Measurements from ENCODE around the gene KAT6B.
"Not testable (repeated sequence)": the region's sequence is repeated elsewhere in the genome, so short reads cannot be mapped to it uniquely, and the experiment has no call there.

Gene KAT6B

DNA sequence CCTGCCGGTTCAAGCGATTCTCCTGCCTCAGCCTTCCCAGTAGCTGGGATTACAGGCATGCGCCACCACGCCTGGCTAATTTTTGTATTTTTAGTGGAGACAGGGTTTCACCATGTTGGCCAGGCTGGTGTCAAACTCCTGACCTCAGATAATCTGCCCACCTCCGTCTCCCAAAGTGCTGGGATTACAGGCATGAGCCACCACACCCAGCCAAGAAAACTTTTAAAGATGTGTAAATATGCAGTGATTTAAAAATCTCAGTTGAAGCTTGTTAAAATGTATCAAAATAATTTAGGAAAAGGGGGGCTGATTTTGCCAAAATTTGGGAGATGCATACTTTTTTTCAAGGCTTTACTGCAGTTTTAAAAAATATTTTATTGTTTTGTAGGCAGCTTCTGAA, 50.7 kb downstream of the KAT6B start:
- H3K4me1 ChIP-seq; H3K9me3 ChIP-seq; in situ Hi-C loops (cut with MboI; ENCODE audit: low sequenced_read_pairs): not testable (repeated sequence)

DNA sequence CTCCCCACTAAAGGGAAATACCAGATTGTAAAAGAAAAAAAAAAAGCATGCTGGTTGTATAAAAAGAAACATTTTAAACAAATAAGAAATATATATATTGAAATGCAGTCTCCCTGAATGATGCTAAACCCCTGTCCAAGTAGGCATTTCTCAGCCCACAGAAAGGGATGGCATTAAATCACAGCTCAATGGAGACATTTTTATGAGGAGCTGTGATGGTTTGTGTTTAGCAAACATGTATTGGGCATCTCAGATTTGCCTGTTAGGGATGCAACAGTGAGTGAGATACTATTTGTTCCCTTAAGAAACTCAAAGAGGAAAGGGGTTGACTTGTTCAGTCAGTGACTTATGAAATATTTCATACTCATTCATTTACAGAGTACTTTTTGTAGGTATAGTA, 51.5 kb downstream of the KAT6B start:
- H3K27me3 ChIP-seq (ENCODE audit: low read depth), result no peaks in the 10 kb centered on the region
- H3K4me3 ChIP-seq, result no peak overlapping the region
- in situ Hi-C loops (cut with MboI; ENCODE audit: low sequenced_read_pairs), result no loop called here
- DNase-seq (ENCODE audit: low spot score in 2 of 2), result no peak
- no peaks in the 10 kb centered on the region for H3K36me3 ChIP-seq (replicated peaks)
- peaks cover 9% of the 10 kb centered on the region for H3K4me1 ChIP-seq
- H3K9me3 ChIP-seq, result no peaks in the 10 kb centered on the region

More for the DNA sequence above, 50.7 kb downstream of the KAT6B start:
- not testable (repeated sequence) for H3K27me3 ChIP-seq (ENCODE audit: low read depth); H3K36me3 ChIP-seq (replicated peaks); DNase-seq (ENCODE audit: low spot score in 2 of 2); H3K4me3 ChIP-seq

DNA sequence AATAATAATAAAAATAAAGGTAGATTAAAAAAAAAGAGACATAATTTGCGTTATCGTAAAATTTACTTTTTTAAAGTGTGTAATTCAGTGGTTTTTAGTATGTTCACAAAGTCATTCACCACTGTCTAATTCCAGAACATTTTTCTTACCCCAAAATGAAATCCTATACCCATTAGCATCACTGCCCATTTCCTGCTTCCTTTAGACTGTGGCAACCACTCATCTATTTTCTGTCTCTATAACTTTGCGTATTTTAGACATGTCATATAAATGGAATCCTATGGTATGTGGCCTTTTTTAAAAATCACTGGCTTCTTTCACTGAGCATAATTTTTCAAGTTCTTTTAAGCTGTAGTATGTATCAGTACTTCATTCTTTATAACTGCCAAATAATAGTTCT, 53.6 kb downstream of the KAT6B start:
- Histone ChIP-seq H3K9me3 (no peaks in the 10 kb centered on the region), H3K4me1 (peaks cover 9% of the 10 kb centered on the region), H3K4me3 (no peak overlapping the region), H3K36me3 (replicated peaks) (no peaks in the 10 kb centered on the region), H3K27me3 (ENCODE audit: low read depth) (no peaks in the 10 kb centered on the region)
- in situ Hi-C loops (cut with MboI; ENCODE audit: low sequenced_read_pairs), result no loop called here
- DNase-seq (ENCODE audit: low spot score in 2 of 2), result no peak

DNA sequence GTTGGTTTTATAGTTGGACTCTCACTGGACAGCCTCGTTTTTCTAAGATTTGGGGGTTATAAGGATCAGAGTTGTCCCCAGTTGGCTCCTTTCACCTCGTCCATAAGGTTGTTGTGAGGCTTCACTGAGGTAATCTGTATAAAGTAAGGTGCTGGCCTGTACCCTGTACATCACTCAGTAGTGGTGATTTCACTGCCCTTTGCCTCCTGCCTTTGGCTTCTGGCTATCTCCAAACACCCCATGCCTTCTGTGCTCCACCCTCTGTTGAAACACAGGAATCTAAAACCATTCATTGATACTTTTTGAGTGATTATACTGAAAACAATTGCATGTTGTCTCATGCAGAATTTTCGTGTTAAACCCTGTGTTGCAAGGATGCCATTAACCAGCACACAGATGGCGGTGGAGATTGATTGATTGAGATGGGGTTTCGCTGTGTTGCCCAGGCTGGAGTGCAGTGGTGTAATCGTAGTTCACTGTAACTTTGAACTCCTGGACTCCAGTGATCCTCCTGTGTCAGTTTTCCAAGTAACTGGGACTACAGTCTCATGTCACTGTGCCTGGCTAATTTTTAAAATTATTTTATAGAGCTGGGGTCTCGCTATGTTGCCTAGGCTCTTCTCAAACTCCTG, 55.0 kb downstream of the KAT6B start:
- H3K9me3 ChIP-seq, result no peaks in the 10 kb centered on the region
- no peaks in the 10 kb centered on the region for H3K27me3 ChIP-seq (ENCODE audit: low read depth)
- no peak for DNase-seq (ENCODE audit: low spot score in 2 of 2)
- no peaks in the 10 kb centered on the region for H3K36me3 ChIP-seq (replicated peaks)
- in situ Hi-C loops (cut with MboI; ENCODE audit: low sequenced_read_pairs), result no loop called here
- H3K4me1 ChIP-seq, result peaks cover under 1% of the 10 kb centered on the region; the same call in 1 of the 2 replicates
- no peak overlapping the region for H3K4me3 ChIP-seq

DNA sequence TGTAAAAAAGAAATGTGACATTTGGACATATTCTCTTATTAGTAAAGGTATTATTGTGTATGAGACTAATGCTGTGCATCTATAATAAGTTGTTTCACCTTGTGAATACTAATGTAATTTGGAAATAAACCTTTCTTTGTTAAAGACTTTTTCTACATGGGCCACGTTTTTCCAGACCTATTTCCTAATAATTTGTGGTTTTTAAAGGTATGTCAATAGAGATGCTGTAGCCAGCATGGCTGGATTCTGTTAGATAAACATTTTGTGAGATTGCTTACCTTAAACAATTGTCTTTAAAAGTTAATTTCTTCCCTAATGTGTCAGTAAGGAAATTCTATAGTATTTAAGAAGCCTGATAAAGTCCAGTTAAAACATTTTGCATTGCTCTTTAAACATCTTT, 56.0 kb downstream of the KAT6B start:
- in situ Hi-C loops (cut with MboI; ENCODE audit: low sequenced_read_pairs), result no loop called here

DNA sequence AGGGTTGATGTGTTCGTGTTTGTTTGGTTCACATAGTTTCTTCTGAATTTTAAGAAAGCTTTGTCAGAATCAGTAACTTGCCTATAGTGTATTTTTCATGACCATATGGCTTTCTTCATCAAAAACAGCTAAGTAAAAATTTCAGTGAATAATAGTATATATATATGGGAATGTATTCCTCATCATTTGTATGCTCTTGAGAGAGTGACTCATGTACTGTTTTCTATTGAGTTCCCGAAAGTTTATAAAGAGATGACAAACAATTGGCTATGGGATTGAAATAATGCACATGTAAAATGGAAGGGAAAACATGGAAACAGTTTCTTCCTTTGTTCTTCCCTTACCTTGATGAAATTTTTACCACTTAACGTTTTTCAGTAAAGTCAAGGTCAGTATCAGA, 56.4 kb downstream of the KAT6B start:
- in situ Hi-C loops (cut with MboI; ENCODE audit: low sequenced_read_pairs), result no loop called here
- Histone ChIP-seq H3K4me3 (no peak overlapping the region), H3K36me3 (replicated peaks) (no peaks in the 10 kb centered on the region), H3K4me1 (no peaks in the 10 kb centered on the region), H3K27me3 (ENCODE audit: low read depth) (no peaks in the 10 kb centered on the region), H3K9me3 (no peaks in the 10 kb centered on the region)
- no peak for DNase-seq (ENCODE audit: low spot score in 2 of 2)

More for the DNA sequence above, 56.0 kb downstream of the KAT6B start:
- Histone ChIP-seq H3K4me3 (no peak overlapping the region), H3K9me3 (no peaks in the 10 kb centered on the region), H3K4me1 (no peaks in the 10 kb centered on the region), H3K27me3 (ENCODE audit: low read depth) (no peaks in the 10 kb centered on the region), H3K36me3 (replicated peaks) (no peaks in the 10 kb centered on the region)
- no peak for DNase-seq (ENCODE audit: low spot score in 2 of 2)

DNA sequence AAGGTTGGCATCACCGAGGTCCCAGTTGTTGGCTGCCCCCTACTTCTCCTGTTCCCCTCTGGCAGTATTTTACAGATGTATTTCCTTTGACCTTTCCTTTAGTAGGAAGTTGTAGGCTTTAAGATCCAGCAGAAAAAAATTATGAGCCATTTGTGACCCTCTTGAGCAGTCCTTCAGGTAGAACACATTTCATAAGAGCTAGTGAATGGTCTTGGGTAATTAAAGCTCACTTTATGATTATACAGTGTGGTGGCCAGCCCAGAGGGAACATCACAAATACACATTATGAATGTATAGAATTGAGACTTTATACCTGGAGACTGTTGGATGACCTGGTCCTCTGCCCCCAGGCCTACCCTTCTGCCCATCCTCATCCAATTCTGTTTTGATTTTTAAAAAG, 57.0 kb downstream of the KAT6B start:
- in situ Hi-C loops (cut with MboI; ENCODE audit: low sequenced_read_pairs), result no loop called here
- H3K27me3 ChIP-seq (ENCODE audit: low read depth), result no peaks in the 10 kb centered on the region
- no peaks in the 10 kb centered on the region for H3K9me3 ChIP-seq
- no peak overlapping the region for H3K4me3 ChIP-seq
- H3K4me1 ChIP-seq, result no peaks in the 10 kb centered on the region
- H3K36me3 ChIP-seq (replicated peaks), result no peaks in the 10 kb centered on the region
- DNase-seq (ENCODE audit: low spot score in 2 of 2), result no peak

DNA sequence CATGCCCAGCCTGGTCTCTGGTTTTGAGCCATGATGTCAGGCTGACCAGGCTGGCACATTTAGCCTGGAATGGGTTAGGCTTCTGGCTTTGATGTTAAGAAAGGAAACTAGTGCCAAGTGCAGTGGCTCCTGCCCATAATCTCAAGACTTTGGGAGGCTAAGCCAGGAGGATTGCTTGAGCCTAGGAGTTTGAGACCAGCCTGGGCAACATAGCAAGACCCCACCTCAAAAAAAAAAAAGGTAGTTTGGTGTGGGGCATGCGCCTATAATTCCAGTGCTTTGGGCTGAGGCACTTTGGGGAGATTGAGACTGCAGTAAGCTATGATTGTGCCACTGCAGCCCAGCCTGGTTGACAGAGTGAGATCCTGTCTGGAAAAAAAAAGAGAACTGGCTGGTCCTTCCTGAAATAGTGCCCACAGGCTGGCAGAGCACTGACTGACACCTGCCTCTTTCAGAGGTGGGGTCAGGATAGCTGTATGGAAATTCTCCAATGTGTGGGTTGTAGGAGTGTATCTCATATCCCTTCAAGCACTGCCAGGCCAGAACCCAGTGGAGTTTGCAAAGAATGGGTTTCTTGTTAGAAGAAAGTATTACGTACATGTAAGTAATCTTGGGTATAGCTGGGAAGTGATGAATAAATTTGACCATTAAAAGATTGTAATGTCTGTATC, 61.3 kb downstream of the KAT6B start:
- Histone ChIP-seq H3K9me3 (no peaks in the 10 kb centered on the region), H3K36me3 (replicated peaks) (no peaks in the 10 kb centered on the region), H3K4me1 (no peaks in the 10 kb centered on the region), H3K27me3 (ENCODE audit: low read depth) (no peaks in the 10 kb centered on the region), H3K4me3 (no peak overlapping the region)
- DNase-seq (ENCODE audit: low spot score in 2 of 2), result no peak
- in situ Hi-C loops (cut with MboI; ENCODE audit: low sequenced_read_pairs), result no loop called here

DNA sequence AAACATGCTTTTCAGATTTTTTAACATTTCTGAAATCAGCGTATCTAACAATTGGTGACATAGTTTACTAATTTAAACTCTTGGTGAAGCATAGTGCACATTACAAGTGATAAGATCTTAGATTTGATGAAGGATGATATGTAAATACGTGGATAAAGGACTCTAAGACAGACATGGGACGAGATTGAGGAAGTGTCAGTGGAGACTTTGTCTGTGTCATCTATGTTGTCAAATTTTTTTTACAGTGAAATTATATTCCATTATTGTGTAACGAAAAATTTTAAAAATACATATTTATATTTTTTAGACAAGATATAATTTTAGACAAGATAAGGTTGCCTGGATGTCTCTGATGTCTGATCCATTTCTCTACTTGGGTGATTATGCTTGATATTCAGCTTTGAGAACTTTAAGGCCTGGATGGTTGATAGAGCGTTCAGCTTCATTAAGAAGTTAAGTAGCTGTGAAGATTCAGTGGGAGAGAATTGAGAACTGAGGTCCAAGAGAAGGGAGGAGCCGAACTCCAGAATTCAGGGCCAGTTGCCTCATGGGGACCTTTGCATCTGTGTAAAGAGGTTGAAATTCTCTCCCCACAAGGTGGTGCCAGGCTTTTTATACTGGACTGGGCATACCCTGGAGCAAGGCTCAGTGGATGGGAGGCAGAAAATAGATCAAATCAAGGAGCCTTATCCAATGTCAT, 62.7 kb downstream of the KAT6B start:
- in situ Hi-C loops (cut with MboI; ENCODE audit: low sequenced_read_pairs), result no loop called here
- no peak overlapping the region for H3K4me3 ChIP-seq
- no peaks in the 10 kb centered on the region for H3K27me3 ChIP-seq (ENCODE audit: low read depth)
- H3K4me1 ChIP-seq, result no peaks in the 10 kb centered on the region
- no peak for DNase-seq (ENCODE audit: low spot score in 2 of 2)
- no peaks in the 10 kb centered on the region for H3K36me3 ChIP-seq (replicated peaks)
- H3K9me3 ChIP-seq, result no peaks in the 10 kb centered on the region

DNA sequence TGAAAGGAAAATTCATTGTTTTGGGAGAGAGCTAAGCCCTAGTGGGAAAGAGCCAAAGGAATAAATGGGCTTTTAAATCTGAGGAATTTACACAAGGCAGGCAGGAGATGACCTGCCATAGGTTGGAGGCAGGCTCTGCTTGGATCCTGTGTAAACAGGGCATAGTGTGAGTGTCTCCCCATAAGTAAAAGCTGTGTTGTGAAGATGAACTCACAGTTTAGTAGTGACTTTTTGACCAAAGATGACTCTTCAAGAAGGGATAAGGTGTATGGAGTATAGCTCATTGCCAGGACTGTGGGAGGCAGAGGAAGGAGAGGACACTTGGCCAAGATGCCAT, 63.2 kb downstream of the KAT6B start:
- Histone ChIP-seq H3K27me3 (ENCODE audit: low read depth) (no peaks in the 10 kb centered on the region), H3K4me1 (no peaks in the 10 kb centered on the region), H3K4me3 (no peak overlapping the region), H3K9me3 (no peaks in the 10 kb centered on the region), H3K36me3 (replicated peaks) (no peaks in the 10 kb centered on the region)
- in situ Hi-C loops (cut with MboI; ENCODE audit: low sequenced_read_pairs), result no loop called here
- DNase-seq (ENCODE audit: low spot score in 2 of 2), result no peak

DNA sequence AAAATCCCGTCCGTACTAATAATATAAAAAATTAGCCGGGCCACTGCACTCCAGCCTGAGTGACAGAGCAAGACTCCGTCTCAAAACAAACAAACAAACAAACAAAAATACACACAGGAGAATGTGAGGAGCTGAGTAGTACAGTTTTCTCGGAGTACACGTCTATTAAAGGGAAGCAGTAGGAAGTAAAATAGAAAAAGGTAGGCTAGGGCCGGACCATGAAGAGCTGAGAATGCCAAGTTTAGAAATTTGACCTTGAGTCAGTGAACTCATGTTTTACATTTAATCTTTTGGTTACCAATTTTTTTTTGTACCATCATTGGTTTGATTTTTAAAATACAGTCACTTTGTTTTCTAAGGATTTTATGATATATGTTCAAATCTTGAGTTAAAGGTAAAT, 64.1 kb downstream of the KAT6B start:
- H3K4me3 ChIP-seq, result no peak overlapping the region
- no peaks in the 10 kb centered on the region for H3K36me3 ChIP-seq (replicated peaks)
- in situ Hi-C loops (cut with MboI; ENCODE audit: low sequenced_read_pairs), result no loop called here
- no peaks in the 10 kb centered on the region for H3K27me3 ChIP-seq (ENCODE audit: low read depth)
- DNase-seq (ENCODE audit: low spot score in 2 of 2), result no peak
- no peaks in the 10 kb centered on the region for H3K4me1 ChIP-seq
- no peaks in the 10 kb centered on the region for H3K9me3 ChIP-seq

DNA sequence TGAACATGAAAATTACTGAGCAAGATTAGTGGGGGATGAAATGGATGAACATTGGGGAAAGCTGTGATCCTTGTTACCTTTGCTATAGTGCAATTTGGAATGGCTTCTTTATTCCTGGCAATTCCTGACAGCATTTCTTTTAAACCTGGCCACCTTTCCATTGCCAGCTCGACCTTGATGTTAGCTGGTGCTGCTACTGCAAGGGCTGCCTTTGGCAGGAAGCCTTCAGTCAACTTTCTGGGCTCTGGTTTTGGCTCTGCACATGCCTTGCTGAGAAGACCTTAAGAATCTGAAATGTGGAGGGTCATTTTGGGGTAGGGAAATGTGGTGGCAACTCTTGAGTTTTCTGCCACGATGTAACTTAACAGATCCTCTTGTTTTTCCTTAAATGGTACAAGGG, 64.7 kb downstream of the KAT6B start:
- Histone ChIP-seq H3K36me3 (replicated peaks) (no peaks in the 10 kb centered on the region), H3K9me3 (no peaks in the 10 kb centered on the region), H3K4me1 (no peaks in the 10 kb centered on the region), H3K27me3 (ENCODE audit: low read depth) (no peaks in the 10 kb centered on the region), H3K4me3 (no peak overlapping the region)
- DNase-seq (ENCODE audit: low spot score in 2 of 2), result no peak
- in situ Hi-C loops (cut with MboI; ENCODE audit: low sequenced_read_pairs), result no loop called here

DNA sequence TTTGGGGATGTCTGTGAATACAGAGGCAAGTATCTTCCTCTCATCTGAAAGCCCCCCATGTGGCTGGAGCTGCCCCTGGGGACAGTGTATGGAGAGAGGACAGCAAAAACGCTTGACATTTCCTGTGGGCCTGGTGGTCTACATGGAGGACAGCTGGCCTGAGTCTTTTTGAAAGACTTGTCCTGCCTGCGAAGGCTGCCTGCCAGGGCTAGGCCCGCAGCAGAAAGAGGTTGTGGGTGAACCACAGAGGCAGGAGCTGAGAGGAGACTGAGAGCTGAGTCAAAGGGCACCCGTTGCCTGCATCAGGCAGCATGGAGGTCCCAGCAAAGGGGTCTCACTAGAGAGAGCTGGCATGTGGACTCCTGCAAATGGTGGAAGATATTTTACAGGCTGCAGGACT, 66.4 kb downstream of the KAT6B start:
- peaks cover 10% of the 10 kb centered on the region for H3K4me1 ChIP-seq
- DNase-seq (ENCODE audit: low spot score in 2 of 2), result no peak
- H3K9me3 ChIP-seq, result no peaks in the 10 kb centered on the region
- H3K4me3 ChIP-seq, result no peak overlapping the region
- H3K36me3 ChIP-seq (replicated peaks), result no peaks in the 10 kb centered on the region
- in situ Hi-C loops (cut with MboI; ENCODE audit: low sequenced_read_pairs), result no loop called here
- no peaks in the 10 kb centered on the region for H3K27me3 ChIP-seq (ENCODE audit: low read depth)

DNA sequence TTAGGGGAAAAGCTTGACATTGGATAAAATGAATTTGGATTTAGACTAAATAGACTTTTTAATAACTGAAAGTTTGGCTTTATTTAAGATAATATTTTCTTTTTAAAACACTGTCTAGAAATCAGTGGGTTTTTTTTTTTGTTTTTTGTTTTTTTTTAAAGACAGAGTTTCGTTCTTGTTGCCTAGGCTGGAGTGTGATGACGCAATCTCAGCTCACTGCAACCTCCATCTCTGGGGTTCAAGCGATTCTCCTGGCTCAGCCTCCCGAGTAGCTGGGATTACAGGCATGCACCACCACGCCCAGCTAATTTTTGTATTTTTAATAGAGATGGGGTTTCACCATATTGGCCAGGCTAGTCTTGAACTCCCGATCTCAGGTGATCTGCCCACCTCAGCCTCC, 66.9 kb downstream of the KAT6B start:
- DNase-seq (ENCODE audit: low spot score in 2 of 2); in situ Hi-C loops (cut with MboI; ENCODE audit: low sequenced_read_pairs); H3K27me3 ChIP-seq (ENCODE audit: low read depth); H3K36me3 ChIP-seq (replicated peaks); H3K4me1 ChIP-seq; H3K4me3 ChIP-seq; H3K9me3 ChIP-seq: not testable (repeated sequence)
